H9 (cell line): Measurements from ENCODE around the gene RSPO3. TPM values are rescaled to one million over a fixed set of nuclear protein-coding genes. Genes with fewer than 3 reads are reported as not detected.

Experiments used
- DNase-seq: peaks from one replicate; pipeline ENCODE4 v3.0.0-alpha.2; 2017
- H2AFZ ChIP-seq: one replicate; pipeline ENCODE4 v1.6.1; 2013; ENCODE audit warnings: mild to moderate bottlenecking, low read length, control low read depth, moderate library complexity
- H2AK5ac ChIP-seq: 2 replicates; pipeline ENCODE4 v1.6.1; 2013; ENCODE audit warnings: low read length, control low read depth, mixed read lengths; ENCODE audit not compliant: insufficient read length
- H2BK120ac ChIP-seq: one replicate; pipeline ENCODE4 v1.6.1; 2013; ENCODE audit warnings: low read depth, mild to moderate bottlenecking, low read length, control low read depth, inconsistent platforms; ENCODE audit not compliant: poor library complexity, severe bottlenecking
- H2BK12ac ChIP-seq: 2 replicates; pipeline ENCODE4 v1.6.1; 2013; ENCODE audit warnings: low read length, control low read depth, mixed read lengths, low read depth; ENCODE audit not compliant: insufficient read length
- H2BK15ac ChIP-seq: 2 replicates; pipeline ENCODE4 v1.6.1; 2013; ENCODE audit warnings: low read depth, low read length, control low read depth
- H2BK20ac ChIP-seq: one replicate; pipeline ENCODE4 v1.6.1; 2013; ENCODE audit warnings: low read depth, mild to moderate bottlenecking, low read length, control low read depth, inconsistent platforms; ENCODE audit not compliant: poor library complexity, severe bottlenecking
- H2BK5ac ChIP-seq: 2 replicates; pipeline ENCODE4 v1.6.1; 2013; ENCODE audit warnings: low read length, control low read depth, mixed read lengths; ENCODE audit not compliant: insufficient read length
- H3K14ac ChIP-seq: 2 replicates; pipeline ENCODE4 v1.6.1; 2013; ENCODE audit warnings: low read length, control low read depth; ENCODE audit not compliant: insufficient read depth
- H3K18ac ChIP-seq: 2 replicates; pipeline ENCODE4 v1.6.1; 2013; ENCODE audit warnings: low read depth, mild to moderate bottlenecking, mixed read lengths, low read length, control low read depth; ENCODE audit not compliant: insufficient read length
- H3K23ac ChIP-seq: 2 replicates; pipeline ENCODE4 v1.6.1; 2013; ENCODE audit warnings: low read length, control low read depth, mixed read lengths, low read depth; ENCODE audit not compliant: insufficient read length
- H3K23me2 ChIP-seq: 2 replicates; pipeline ENCODE4 v1.6.1; 2013; ENCODE audit warnings: low read depth, mild to moderate bottlenecking, mixed read lengths, low read length, control low read depth; ENCODE audit not compliant: insufficient read length, poor library complexity, severe bottlenecking
- H3K27ac ChIP-seq: 2 replicates; pipeline ENCODE4 v1.5.1; 2013; ENCODE audit warnings: low read length, control low read depth, mixed read lengths, low read depth; ENCODE audit not compliant: insufficient read length
- H3K27me3 ChIP-seq: 2 replicates; pipeline ENCODE4 v1.6.1; 2013; ENCODE audit warnings: low read length, control low read depth, inconsistent platforms; ENCODE audit not compliant: insufficient read depth
- H3K4ac ChIP-seq: 2 replicates; pipeline ENCODE4 v1.6.1; 2013; ENCODE audit warnings: low read depth, mild to moderate bottlenecking, control low read depth, inconsistent platforms, low read length, moderate library complexity
- H3K4me1 ChIP-seq: 2 replicates; pipeline ENCODE4 v1.6.1; 2013; ENCODE audit warnings: low read length, control low read depth, inconsistent platforms; ENCODE audit not compliant: insufficient read depth
- H3K4me2 ChIP-seq: 2 replicates; pipeline ENCODE4 v1.6.1; 2013; ENCODE audit warnings: low read length, control low read depth, mixed read lengths; ENCODE audit not compliant: insufficient read length, insufficient read depth
- H3K56ac ChIP-seq: 2 replicates; pipeline ENCODE4 v1.6.1; 2013; ENCODE audit warnings: low read depth, mild to moderate bottlenecking, mixed read lengths, low read length, control low read depth; ENCODE audit not compliant: insufficient read length
- H3K79me1 ChIP-seq: 2 replicates; pipeline ENCODE4 v1.6.1; 2013; ENCODE audit warnings: low read depth, mild to moderate bottlenecking, moderate library complexity, low read length, control low read depth, inconsistent platforms; ENCODE audit not compliant: insufficient read depth, poor library complexity, severe bottlenecking
- H3K79me2 ChIP-seq: 2 replicates; pipeline ENCODE4 v1.6.1; 2013; ENCODE audit warnings: low read length, control low read depth, inconsistent platforms; ENCODE audit not compliant: insufficient read depth
- H3K9ac ChIP-seq: 2 replicates; pipeline ENCODE4 v1.6.1; 2013; ENCODE audit warnings: low read length, control low read depth, mixed read lengths; ENCODE audit not compliant: insufficient read length; ENCODE audit errors: extremely low read depth
- H3K9me3 ChIP-seq: one replicate; pipeline ENCODE4 v1.6.1; 2013; ENCODE audit warnings: low read depth, low read length, inconsistent platforms; ENCODE audit not compliant: control insufficient read depth
- H3T11ph ChIP-seq: one replicate; pipeline ENCODE4 v1.6.1; 2013; ENCODE audit warnings: mild to moderate bottlenecking, low read length, control low read depth, inconsistent platforms
- H4K20me1 ChIP-seq: one replicate; pipeline ENCODE4 v1.6.1; 2013; ENCODE audit not compliant: control insufficient read depth, insufficient read length, insufficient read depth
- H4K5ac ChIP-seq: 2 replicates; pipeline ENCODE4 v1.6.1; 2013; ENCODE audit warnings: low read depth, mild to moderate bottlenecking, mixed read lengths, low read length, control low read depth; ENCODE audit not compliant: insufficient read length
- H4K8ac ChIP-seq: replicated peaks from 2 replicates; pipeline ENCODE4 v1.6.1; 2013; ENCODE audit warnings: low read length, control low read depth, mixed read lengths, low read depth; ENCODE audit not compliant: insufficient read length
- H4K91ac ChIP-seq: 2 replicates; pipeline ENCODE4 v1.6.1; 2013; ENCODE audit warnings: low read depth, mild to moderate bottlenecking, moderate library complexity, mixed read lengths, low read length, control low read depth; ENCODE audit not compliant: insufficient read length
- H3K27ac Mint-ChIP-seq, 3 experiments: 2 replicates in 2 of 3; 3 replicates in 1 of 3; pipeline ENCODE4 v1.8.0; 2020 to 2021; ENCODE audit warnings: mixed read lengths in 3 of 3, mild to moderate bottlenecking in 1 of 3, moderate library complexity in 1 of 3
- H3K27me3 Mint-ChIP-seq: 2 replicates; pipeline ENCODE4 v1.8.0; 2021; ENCODE audit warnings: low read depth, mild to moderate bottlenecking, moderate library complexity, mixed read lengths
- H3K36me3 Mint-ChIP-seq, 3 experiments: 2 replicates in 2 of 3; 3 replicates in 1 of 3; pipeline ENCODE4 v1.8.0; 2020 to 2021; ENCODE audit warnings: low read depth in 3 of 3, mixed read lengths in 3 of 3; ENCODE audit not compliant: insufficient read depth in 1 of 3
- H3K4me1 Mint-ChIP-seq, 2 experiments: 2 replicates each; pipeline ENCODE4 v1.8.0; 2020; ENCODE audit warnings: mixed read lengths in 2 of 2
- H3K4me3 Mint-ChIP-seq, 2 experiments: 2 replicates in 1 of 2; 3 replicates in 1 of 2; pipeline ENCODE4 v1.8.0; 2020 to 2021; ENCODE audit warnings: mild to moderate bottlenecking in 2 of 2, mixed read lengths in 2 of 2, moderate library complexity in 1 of 2
- H3K9me3 Mint-ChIP-seq, 2 experiments: 2 replicates in 1 of 2; 3 replicates in 1 of 2; pipeline ENCODE4 v1.8.0; 2020; ENCODE audit warnings: mild to moderate bottlenecking in 2 of 2, mixed read lengths in 2 of 2, moderate library complexity in 1 of 2
- WGBS: extraction: QIAGEN DNeasy Blood & Tissue Kit; methylation state at CpG from one replicate; pipeline ENCODE4 v1.1.7; 2013; ENCODE audit warnings: missing lambda C conversion rate, low lambda C conversion rate, mixed read lengths; ENCODE audit not compliant: insufficient read length; ENCODE audit errors: extremely low coverage; 5-methylcytosine and 5-hydroxymethylcytosine counted together
- total RNA-seq: library from RNA; stranded (reverse); gene quantifications from 2 replicates; pipeline ENCODE4 v1.2.1, GENCODE V29; 2021
- TF ChIP-seq, protein P1 (sequence below): fragments of 200-600 bp; sonication (generic); conservative IDR thresholded peaks from 3 replicates; pipeline ENCODE4 v1.8.0; 2021; ENCODE audit warnings: antibody characterized with exemption, mild to moderate bottlenecking

RSPO3 gene
- total RNA-seq, 1 experiment from 2014 or later = not detected

DNA sequence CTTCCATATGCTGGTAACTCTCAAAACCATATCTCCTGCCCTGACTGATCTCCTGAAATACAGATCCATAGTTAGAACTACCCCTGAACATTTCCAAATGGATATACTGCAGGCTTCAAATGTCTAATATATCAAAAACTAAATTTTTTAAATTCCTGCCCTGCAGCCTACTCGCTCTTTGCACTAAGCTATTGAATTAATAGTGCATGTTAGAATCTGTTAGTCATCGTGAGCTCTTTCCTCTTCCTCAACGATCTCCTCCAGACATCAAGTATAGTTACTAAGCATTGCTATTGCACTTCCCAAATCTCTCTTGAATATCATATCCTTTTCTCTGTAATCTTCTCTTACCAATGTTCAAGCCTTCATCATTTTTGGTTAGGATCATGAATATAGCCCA, 26.0 kb upstream of the RSPO3 start:
- Mint-ChIP-seq H3K36me3 (no peaks in the 10 kb centered on the region), H3K4me1 (peaks cover 10 to 11% of the 10 kb centered on the region in 2 experiments), H3K27me3 (no peaks in the 10 kb centered on the region), H3K4me3 (no peak overlapping the region), H3K27ac (no peak overlapping the region), H3K9me3 (no peaks in the 10 kb centered on the region)
- no peak overlapping the region for H2BK5ac ChIP-seq
- H2AK5ac ChIP-seq = no peak overlapping the region
- H3K23ac ChIP-seq = no peak overlapping the region
- H2BK20ac ChIP-seq = no peak overlapping the region
- no peaks in the 10 kb centered on the region for H4K20me1 ChIP-seq
- no peaks in the 10 kb centered on the region; the same call in 1 of the 2 replicates for H3K4me1 ChIP-seq
- H3K9me3 ChIP-seq = no peaks in the 10 kb centered on the region
- no peak overlapping the region for H3K56ac ChIP-seq
- H2BK120ac ChIP-seq = no peak overlapping the region
- no peak overlapping the region for H3K4ac ChIP-seq
- no peak overlapping the region for H3K9ac ChIP-seq
- no CpG with 5 or more reads among the region's 3 CpGs for WGBS
- H3K18ac ChIP-seq = no peak overlapping the region
- no peak overlapping the region for H2BK12ac ChIP-seq
- no peak overlapping the region for H4K91ac ChIP-seq
- H4K8ac ChIP-seq = no peak overlapping the region
- H2AFZ ChIP-seq = no peak overlapping the region
- H2BK15ac ChIP-seq = no peak overlapping the region
- H3K27ac ChIP-seq = no peak overlapping the region
- no peaks in the 10 kb centered on the region for H3K27me3 ChIP-seq
- TF ChIP-seq, protein P1, sequence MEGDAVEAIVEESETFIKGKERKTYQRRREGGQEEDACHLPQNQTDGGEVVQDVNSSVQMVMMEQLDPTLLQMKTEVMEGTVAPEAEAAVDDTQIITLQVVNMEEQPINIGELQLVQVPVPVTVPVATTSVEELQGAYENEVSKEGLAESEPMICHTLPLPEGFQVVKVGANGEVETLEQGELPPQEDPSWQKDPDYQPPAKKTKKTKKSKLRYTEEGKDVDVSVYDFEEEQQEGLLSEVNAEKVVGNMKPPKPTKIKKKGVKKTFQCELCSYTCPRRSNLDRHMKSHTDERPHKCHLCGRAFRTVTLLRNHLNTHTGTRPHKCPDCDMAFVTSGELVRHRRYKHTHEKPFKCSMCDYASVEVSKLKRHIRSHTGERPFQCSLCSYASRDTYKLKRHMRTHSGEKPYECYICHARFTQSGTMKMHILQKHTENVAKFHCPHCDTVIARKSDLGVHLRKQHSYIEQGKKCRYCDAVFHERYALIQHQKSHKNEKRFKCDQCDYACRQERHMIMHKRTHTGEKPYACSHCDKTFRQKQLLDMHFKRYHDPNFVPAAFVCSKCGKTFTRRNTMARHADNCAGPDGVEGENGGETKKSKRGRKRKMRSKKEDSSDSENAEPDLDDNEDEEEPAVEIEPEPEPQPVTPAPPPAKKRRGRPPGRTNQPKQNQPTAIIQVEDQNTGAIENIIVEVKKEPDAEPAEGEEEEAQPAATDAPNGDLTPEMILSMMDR = no peak
- no peaks in the 10 kb centered on the region for H3K79me2 ChIP-seq
- no peak overlapping the region for H4K5ac ChIP-seq
- DNase-seq = no peak
- no peak overlapping the region for H3K4me2 ChIP-seq
- H3K79me1 ChIP-seq = no peaks in the 10 kb centered on the region
- H3K14ac ChIP-seq = no peak overlapping the region
- no peak overlapping the region for H3T11ph ChIP-seq
- no peaks in the 10 kb centered on the region for H3K23me2 ChIP-seq
